HG03460 (cell line): ENCODE measurements around the gene MACROH2A1.

Experiments
- ATAC-seq: cut with Tn5 transposase; IDR thresholded peaks from one replicate; pipeline ENCODE4 v1.9.1; 2021; ENCODE audit not compliant: unreplicated experiment

MACROH2A1 gene

DNA sequence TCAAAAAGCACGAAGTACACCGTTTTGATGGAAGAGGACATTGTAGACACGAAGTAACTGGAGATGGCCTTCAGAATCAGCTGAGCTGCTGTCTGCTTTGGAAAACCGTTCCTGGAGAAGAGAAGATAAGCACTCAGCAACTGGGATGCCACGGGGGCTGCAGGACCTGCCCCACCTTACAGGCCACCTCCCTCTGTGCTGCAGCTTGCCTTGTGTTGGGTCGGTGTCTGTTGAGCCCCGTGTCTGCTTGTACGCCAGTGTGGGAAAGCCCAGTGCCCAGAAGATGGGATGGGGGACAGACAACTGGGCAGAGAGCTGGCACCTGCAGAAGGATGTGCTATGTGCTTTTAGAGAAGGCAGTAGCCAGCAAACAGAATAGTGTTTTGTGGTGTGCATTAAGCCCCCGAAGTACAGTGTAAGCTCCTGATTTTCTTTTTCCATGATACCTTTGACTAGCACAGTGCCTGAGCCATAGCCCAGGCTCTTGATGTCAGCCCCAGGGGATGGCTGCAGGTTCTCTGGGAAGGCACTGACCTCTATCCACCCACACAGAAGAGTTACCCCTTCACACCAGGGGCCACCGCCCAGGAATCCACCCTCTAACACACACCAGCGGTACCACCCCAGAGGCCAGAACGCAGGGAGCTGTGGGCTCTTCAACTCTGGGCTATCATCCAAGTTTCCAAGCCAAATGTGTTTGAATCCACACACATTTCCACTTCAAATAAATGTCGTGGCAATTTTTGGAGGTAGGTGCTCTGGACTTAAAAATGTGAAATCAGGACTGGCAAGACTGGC, 63.8 kb downstream of the MACROH2A1 start:
- ATAC-seq = no peak

DNA sequence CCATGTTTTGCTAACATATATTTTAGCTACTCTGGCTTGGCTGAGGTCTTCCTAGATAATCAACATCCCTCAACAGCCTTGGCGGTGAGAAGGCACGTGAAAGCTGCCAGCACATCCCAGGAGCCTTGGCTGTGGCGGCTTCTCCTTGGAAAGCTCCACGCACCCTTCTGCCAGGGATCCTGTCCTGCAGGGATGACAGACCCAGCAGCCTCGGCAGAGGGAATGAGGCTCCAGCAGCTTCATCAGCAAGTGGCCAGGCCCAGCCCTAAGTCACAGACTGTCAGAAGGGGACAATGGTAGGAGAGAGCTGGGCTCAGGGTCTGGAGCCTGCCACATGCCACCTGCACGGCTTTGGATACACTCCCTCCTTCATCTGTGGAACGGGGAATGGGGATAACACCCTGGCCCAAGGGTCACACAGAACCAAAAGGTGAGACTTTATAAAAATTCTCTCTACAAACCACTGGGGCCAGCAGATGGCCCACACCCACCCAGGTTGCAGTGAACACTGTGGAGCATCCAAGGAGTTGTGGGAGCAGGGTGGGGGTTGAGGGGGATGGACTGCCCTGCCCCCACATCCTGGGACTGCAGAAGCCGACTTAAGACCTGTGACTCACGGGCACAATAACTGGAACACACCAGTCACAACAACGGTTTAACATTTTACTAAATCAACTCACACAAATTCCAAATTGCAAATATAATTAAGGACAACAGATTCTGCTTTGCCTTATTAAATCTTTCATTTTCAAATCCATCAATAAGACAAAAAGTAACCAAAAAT, 65.1 kb downstream of the MACROH2A1 start:
- no peak for ATAC-seq

GRCh38 chr5:135332519-135333150, 66.4 kb downstream of the MACROH2A1 start:
- ATAC-seq = no peak

DNA sequence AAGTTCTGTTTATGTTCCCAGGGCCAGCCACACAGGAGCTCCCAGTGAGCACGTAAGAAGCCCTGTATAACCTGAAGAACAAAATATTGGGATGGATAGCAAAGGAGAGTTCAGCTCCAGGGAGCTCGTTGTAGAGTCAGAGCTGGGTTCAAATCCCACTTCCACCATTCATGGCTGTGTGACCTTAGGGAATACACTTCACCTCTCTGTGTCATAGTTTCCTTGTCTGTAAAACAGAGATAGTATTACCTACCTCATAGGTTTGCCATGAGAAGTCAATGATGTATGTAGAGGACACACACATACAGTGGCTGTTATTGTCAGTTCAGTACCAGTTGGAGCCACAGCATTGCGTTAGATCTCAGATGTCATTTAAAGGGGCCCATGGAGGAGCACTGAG, 67.4 kb downstream of the MACROH2A1 start:
- no peak for ATAC-seq

DNA sequence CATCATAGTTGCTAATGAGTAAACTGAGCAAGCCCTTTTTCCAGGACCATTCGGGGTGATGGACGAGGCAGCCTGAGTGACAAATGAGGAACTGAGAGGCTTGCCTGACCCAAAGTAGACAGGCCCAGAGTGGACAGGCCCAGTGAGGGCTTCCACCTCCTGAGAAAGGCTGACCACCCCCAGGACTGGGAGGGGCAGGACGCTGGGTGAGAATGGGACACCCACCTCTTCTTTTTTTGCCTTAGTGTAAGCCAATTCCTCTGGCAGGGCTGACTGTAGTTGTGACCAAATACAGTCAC, 68.3 kb downstream of the MACROH2A1 start:
- ATAC-seq = no peak

DNA sequence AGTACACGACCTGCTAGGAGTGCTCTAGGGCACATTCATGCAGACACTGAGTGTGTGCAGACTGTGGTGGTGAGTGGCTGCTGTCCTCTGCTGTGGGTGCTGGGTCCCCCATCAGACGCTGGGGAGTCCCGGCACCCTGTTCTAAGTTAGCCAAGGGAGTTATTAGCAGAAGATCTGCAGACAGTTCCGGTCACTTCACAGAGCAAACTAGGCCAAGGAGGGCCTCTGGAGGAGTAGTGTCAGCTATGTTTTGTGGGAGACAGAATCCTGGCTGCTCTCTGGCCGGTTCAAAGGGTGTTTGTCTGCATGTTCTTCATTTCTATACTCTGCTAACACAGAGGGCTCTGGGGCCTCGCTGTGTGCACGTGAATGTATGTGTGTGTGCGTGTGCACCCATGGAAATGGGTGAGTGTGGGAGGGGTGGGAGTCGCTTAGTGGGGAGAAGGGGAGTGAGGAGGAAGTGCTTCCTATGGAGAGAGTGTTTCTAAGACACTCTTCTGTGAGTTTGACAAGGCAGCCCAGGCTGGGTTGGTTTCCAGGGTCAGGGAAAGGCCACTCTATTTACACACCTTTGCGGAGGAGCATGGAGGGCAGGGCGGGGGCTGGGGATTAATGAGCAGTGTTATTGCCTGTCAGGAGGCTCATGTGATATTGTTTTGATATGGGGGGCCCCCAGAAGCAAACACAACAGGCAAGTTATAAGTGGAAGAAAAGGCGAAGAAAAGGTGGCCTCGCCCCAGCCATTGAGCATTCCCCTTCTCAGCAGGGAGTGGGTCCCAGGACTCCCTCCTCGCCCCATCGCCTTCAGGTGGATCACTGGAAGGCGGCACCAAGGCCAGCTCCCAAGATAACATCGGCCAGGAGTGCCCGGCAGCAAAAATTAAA, 68.9 kb downstream of the MACROH2A1 start:
- no peak for ATAC-seq

GRCh38 chr5:135329066-135329912, 69.7 kb downstream of the MACROH2A1 start:
- no peak for ATAC-seq

- no peak for ATAC-seq
Observed at GRCh38 chr5:135328128-135328687, 70.8 kb downstream of the MACROH2A1 start.

DNA sequence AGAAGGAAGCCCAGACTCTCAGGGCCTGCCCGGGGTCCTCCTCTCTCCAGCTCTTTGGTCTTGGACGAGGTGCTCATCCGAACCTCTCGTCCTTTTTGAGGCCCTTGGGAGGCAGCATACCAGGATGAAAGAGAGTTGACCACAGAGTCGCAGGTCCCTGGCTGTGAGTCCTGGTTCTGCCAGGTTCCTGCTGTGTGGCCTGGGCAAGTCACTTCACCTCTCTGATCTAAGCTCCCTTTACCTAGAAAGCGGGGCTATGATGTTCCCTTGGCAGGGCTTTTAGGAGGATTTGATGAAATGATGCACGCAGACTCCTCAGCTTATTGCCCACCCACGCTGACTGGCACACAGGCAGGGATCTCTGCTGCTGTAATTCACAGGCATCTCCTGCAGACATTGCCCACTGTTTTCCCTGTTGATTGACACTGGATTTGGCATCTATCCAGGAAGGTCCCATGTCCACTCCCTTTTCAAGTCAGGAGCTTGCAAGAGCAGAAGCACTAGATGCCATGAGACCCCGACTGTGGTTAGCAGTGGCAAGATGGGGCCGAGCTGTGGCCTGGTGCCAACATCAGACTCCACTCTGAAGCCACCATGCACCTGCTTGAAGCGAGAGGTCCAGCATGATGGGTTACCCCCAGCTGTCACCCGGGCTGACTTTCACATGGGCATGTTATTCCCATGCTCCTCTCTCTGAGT, 71.5 kb downstream of the MACROH2A1 start:
- no peak for ATAC-seq

- no peak for ATAC-seq
Observed at GRCh38 chr5:135326296-135327254, 72.5 kb downstream of the MACROH2A1 start.

DNA sequence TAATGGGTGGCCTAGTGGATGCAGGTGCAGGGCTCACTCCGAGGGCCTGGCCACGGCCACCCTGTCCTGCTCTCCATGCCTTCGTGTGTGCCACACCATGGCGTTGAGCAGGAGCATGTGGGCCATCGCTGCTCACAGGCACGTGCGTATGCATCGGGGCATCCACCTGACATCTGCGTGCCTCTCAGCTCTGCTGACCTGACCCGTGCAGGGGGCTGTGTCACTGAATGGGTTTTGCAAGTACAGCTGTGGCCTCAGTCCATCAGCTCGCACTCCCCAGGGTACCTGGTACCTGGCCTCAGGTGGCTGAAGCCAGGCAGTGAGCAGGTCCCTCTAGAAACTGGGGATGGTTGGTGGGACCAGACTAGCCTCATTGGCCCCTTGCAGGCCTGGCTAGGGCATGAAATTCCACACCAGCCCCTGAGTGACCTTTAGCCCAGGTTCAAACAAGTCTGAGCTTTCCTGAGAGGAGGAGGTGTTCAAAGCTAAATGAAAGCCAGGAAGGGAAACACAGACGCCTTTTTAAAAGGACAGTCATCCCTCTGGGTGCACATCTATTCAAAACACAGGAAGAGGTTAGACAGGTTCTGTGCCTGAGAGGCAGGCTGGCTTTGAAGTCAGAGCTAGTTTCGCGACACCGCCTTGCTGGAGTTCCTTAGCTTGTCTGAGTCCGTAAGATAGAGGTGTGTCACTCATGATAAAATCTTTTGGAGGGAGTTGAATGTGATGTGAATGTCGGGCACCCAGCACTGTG, 74.0 kb downstream of the MACROH2A1 start:
- no peak for ATAC-seq

DNA sequence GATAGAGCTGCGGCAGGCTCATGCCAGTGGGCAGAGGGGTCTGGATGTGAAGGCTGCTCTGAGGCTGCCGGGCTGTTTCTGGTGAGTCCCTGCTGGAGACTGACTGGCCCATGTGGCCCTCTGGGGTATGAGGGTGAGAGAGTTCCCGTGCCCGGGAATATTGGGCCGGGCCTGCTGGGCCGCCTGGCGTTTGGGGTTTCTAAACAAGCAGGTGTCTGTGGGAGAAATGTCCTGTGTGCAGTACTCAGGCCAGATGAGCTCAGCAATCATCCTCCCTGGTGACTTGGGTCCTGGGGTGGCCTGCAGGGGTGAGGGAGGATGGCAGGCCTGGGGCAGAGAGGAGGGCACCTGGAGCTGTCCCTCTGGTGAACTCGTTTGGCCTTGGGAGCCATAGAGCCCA, 74.9 kb downstream of the MACROH2A1 start:
- no peak for ATAC-seq

- ATAC-seq = no peak
Observed at GRCh38 chr5:135323701-135324132, 75.3 kb downstream of the MACROH2A1 start.

DNA sequence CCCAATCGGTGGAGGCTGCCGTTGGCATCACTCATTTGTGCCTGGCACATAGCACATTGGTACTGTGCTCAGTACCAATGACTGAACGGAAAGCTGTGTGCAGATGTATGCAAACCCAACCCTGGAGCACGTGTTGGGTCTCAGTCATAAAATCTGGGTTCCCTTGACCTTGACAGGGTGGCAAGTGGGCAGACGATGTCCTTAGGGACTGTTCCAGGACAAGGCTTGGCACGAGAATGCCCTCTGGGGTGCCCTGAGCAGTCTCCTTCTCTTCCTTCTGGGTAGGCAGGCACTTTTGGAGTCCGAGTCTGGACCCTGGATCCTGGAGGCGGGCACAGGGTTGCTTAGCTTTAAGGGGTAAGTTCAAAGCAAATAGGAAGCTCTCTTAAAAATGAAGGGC, 75.8 kb downstream of the MACROH2A1 start:
- ATAC-seq = no peak

DNA sequence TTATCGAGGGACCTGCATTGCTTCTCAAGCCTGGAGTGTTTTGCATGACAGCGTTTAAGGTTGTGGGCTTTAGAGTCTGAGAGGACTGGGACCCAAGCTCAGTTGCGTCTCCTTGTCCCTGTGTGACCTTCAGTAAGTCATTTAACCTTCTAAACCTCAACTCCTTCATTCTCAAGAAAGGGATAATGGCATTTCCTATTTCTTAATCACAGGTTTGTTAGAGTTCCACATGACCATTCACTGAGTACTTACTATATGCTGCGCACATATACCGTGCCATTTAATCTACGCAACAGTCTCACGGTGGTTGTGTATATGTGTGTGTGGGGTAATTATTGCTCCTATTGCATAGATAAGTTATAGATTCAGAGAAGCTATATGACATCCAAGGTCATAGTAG, 76.3 kb downstream of the MACROH2A1 start:
- ATAC-seq = no peak

DNA sequence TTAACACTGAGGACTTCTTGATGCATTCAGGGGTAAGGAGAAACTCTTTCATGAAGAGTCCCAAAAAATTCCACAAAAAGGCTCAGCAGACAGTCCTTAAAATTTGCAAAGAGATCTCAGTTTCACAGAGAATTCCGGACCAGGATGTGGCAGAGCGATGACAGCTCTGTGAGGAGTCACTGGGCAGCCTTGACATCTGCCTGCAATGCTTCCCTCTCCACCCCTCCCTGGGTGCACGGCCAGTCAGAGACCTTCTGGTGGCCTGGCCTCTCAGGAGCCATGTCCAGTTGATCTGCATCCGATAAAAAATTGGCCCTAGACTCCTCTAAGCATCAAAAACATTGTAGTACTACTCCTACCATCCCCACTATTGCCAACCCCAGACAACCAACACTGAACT, 76.8 kb downstream of the MACROH2A1 start:
- no peak for ATAC-seq

DNA sequence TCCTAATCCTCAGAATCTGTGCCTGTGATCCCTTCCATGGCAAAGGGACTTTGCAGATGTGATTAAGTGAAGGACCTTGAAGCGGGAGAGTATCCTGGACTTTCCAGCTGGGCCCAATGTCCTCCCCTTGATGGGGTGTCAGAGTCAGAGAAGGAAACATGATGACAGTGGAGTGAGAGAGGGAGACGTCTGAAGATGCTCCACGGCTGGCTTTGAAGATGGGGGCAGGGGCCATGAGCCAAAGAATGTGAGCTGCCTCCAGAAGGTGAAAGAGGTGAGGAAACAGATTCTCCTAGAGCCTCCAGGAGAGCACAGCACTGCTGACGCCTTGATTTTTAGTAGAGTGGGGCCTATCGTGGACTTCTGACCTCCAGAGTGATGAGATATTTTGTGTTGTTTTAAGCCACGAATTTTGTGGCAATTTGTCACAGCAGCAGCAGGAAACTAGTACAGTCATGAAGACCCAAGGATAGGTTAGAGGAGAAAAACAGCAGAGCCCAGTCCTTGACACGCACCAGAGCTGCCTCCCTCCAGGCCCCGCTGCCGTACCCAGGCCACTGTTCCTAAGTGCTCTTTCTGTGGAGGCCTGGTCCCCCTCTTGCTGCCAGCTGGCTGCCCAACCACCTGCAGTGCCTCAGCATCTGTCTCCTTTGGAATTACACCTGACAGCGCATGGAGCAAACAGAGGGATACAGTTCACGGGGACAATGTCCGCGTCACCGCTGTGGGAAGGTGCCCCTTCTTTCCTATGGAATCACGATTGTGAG, 78.1 kb downstream of the MACROH2A1 start:
- no peak for ATAC-seq
